ENCODE measurements around the gene CDH4.

DNA sequence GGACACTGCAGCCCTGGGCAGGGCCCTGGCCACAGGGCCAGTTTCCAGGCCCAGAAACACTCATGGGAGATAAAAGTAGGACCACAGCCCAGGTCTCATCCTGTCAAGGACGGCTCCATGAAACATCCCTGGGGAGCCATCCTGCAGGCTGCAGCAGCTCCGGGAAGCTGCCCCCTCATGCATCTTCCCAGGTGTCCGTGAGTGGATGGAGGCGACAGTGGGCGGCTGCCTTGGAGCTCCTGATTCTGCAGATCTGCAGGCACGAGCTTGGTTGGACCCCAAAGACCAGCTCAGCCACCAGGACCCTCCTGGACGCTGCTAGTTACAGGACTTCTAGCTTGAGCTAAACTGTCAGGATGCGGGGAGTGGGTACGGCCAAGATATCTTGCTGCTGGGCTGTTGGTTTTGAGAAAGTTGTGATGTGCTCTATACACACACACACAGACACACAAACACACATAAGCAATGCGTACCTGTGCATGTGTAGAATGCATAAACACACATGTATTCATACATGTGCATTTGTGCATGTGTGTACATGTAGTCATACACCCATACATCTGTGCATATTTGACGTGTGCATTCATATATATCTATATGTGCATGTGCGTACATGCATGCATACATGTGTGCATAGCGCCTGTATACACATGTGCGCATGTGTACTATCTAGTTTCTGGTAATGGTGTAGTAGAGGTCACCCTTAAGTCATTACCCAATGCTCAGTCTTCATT lies 515.9 kb downstream of the CDH4 start:
- TF ChIP-seq, protein P1, sequence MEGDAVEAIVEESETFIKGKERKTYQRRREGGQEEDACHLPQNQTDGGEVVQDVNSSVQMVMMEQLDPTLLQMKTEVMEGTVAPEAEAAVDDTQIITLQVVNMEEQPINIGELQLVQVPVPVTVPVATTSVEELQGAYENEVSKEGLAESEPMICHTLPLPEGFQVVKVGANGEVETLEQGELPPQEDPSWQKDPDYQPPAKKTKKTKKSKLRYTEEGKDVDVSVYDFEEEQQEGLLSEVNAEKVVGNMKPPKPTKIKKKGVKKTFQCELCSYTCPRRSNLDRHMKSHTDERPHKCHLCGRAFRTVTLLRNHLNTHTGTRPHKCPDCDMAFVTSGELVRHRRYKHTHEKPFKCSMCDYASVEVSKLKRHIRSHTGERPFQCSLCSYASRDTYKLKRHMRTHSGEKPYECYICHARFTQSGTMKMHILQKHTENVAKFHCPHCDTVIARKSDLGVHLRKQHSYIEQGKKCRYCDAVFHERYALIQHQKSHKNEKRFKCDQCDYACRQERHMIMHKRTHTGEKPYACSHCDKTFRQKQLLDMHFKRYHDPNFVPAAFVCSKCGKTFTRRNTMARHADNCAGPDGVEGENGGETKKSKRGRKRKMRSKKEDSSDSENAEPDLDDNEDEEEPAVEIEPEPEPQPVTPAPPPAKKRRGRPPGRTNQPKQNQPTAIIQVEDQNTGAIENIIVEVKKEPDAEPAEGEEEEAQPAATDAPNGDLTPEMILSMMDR (IDR thresholded peaks at IDR 0.05) = no peak
- TF ChIP-seq POLR2A (IDR thresholded peaks at IDR 0.05) = no peak

Measured in prostate gland (tissue), 2 donors.